MCF 10A (cell line): ENCODE results near the gene SPATA12. TPM values are rescaled to one million over a fixed set of nuclear protein-coding genes. Genes with fewer than 3 reads are reported as not detected.

Experiments used
- BruUV-seq: library from RNA; stranded (reverse); fragments of 400-500 nt; replicated peaks from 2 replicates; lab custom pipeline; 2021; lab: Mats Ljungman, UMichigan
- CTCF ChIA-PET: fragments of 300-600 bp; sonication (Branson Sonifier 250); formaldehyde crosslinking; extraction: SDS; loops from one replicate; lab custom pipeline; 2021; ENCODE audit warnings: antibody characterized with exemption, inconsistent platforms; lab: Yijun Ruan, JAX
- POLR2A ChIA-PET: fragments of 300-600, 350-650 bp; sonication (Branson Sonifier 250); formaldehyde crosslinking; extraction: SDS; loops from one replicate; lab custom pipeline; 2020; ENCODE audit warnings: antibody characterized with exemption, inconsistent platforms; lab: Yijun Ruan, JAX
- DNase-seq: peaks from one replicate; pipeline ENCODE4 v3.0.0-alpha.2; 2018; ENCODE audit not compliant: unreplicated experiment
- H3K27ac Mint-ChIP-seq: one replicate; pipeline ENCODE4 v1.8.0; 2022; ENCODE audit warnings: mild to moderate bottlenecking, low read depth, mixed read lengths; ENCODE audit not compliant: unreplicated experiment
- H3K27me3 Mint-ChIP-seq: one replicate; pipeline ENCODE4 v1.8.0; 2022; ENCODE audit warnings: mixed read lengths; ENCODE audit not compliant: insufficient read depth, unreplicated experiment
- H3K36me3 Mint-ChIP-seq: one replicate; pipeline ENCODE4 v1.8.0; 2022; ENCODE audit warnings: mild to moderate bottlenecking, moderate library complexity, mixed read lengths; ENCODE audit not compliant: insufficient read depth, unreplicated experiment
- H3K4me1 Mint-ChIP-seq: one replicate; pipeline ENCODE4 v1.8.0; 2022; ENCODE audit warnings: mixed read lengths; ENCODE audit not compliant: insufficient read depth, unreplicated experiment
- H3K4me3 Mint-ChIP-seq: one replicate; pipeline ENCODE4 v1.8.0; 2022; ENCODE audit warnings: mild to moderate bottlenecking, moderate library complexity, mixed read lengths; ENCODE audit not compliant: unreplicated experiment
- H3K9me3 Mint-ChIP-seq: one replicate; pipeline ENCODE4 v1.8.0; 2022; ENCODE audit warnings: mixed read lengths; ENCODE audit not compliant: unreplicated experiment
- CTCF ChIP-seq: fragments of 200-600 bp; IDR thresholded peaks from one replicate; pipeline ENCODE4 v1.8.0; 2022; ENCODE audit warnings: antibody characterized with exemption, mild to moderate bottlenecking; ENCODE audit not compliant: unreplicated experiment
- intact Hi-C: fragments of 100-400 bp; cut with micrococcal nuclease; formaldehyde crosslinking; loops from 2 replicates; pipeline ENCODE4 v1.14.1; 2022
- total RNA-seq: library from RNA; stranded (reverse); gene quantifications from 2 replicates; pipeline ENCODE4 v1.2.3, GENCODE V29; 2022

The SPATA12 gene
- total RNA-seq, 1 experiment from 2014 or later: not detected

DNA sequence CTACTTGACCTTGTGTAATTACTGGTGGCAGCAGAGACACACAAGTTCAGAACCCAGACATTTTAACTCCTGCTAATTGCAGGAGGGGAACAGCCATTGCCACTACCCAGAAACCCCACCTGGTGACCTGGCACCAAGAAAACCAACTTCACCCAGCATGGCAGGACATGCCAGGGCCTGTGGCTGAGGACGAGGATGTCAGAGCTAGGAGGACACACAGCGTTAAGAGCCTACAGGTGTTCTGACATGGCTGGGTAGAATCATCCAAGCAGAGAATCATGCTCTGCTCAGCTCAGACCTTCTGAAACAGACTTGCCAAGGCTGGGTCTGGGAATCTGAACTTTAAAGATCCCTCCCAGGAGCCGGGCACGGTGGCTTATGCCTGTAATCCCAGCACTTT is 11.7 kb upstream of the SPATA12 start:
- BruUV-seq: no TSS peak
- Mint-ChIP-seq H3K9me3 (no peaks in the 10 kb centered on the region), H3K27me3 (no peaks in the 10 kb centered on the region), H3K27ac (no peak overlapping the region), H3K36me3 (no peaks in the 10 kb centered on the region), H3K4me3 (no peak overlapping the region), H3K4me1 (peaks cover 8% of the 10 kb centered on the region)
- DNase-seq: no peak
- ChIA-PET POLR2A (interaction anchor here (1.0 to 2.5 kb wide), 3 partner anchors 11 to 50 kb away, joined by 3 to 7 read pairs (median 3); partner anchors contain the start of gene SPATA12), CTCF (interaction anchor here (0.6 kb wide), 1 partner anchor 34 kb away, joined by 3 read pairs; no protein-coding TSS in a partner anchor)
- no peak for TF ChIP-seq CTCF
- intact Hi-C loops: no loop called here

- Mint-ChIP-seq H3K9me3 (no peaks in the 10 kb centered on the region), H3K4me1 (peaks cover 7% of the 10 kb centered on the region), H3K27me3 (no peaks in the 10 kb centered on the region), H3K4me3 (no peak overlapping the region), H3K27ac (no peak overlapping the region), H3K36me3 (no peaks in the 10 kb centered on the region)
- intact Hi-C loops: no loop called here
- ChIA-PET POLR2A (interaction anchor here (0.6 kb wide), 1 partner anchor 498 kb away, joined by 3 read pairs; no protein-coding TSS in a partner anchor), CTCF (no interaction called here)
- DNase-seq: no peak
- no peak for TF ChIP-seq CTCF
- BruUV-seq: no TSS peak
Measured at GRCh38 chr3:57052662-57053061, 7.8 kb upstream of the SPATA12 start.

DNA sequence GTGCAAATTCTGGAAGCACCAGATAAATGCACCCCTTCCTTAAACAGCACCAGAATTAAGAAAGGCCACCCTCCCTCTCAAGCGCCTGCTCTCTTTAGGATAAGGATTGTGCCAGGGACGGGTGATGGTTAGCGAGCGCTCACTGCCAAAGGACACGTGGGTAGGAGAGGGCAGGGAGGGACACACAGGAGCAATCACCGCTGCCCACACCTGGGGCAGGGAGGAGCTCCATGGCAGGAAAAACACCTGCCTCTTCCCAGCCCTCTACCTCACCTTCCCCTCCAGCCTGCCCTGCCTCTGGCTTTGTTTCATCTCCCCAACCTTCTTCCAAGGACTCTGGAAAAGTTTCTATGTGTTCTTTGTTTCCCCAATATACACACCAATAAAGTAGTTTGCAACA is 7.3 kb upstream of the SPATA12 start:
- Mint-ChIP-seq H3K36me3 (no peaks in the 10 kb centered on the region), H3K4me1 (peaks cover 2% of the 10 kb centered on the region), H3K4me3 (no peak overlapping the region), H3K27me3 (no peaks in the 10 kb centered on the region), H3K9me3 (no peaks in the 10 kb centered on the region), H3K27ac (no peak overlapping the region)
- DNase-seq: no peak
- CTCF ChIA-PET: no interaction called here
- POLR2A ChIA-PET: interaction anchor here (0.6 kb wide), 1 partner anchor 497 kb away, joined by 3 read pairs; no protein-coding TSS in a partner anchor
- no peak for TF ChIP-seq CTCF
- BruUV-seq: no TSS peak
- intact Hi-C loops: no loop called here

GRCh38 chr3:57057351-57057750 is 3.1 kb upstream of the SPATA12 start:
- Mint-ChIP-seq H3K4me3 (no peak overlapping the region), H3K27ac (no peak overlapping the region), H3K27me3 (no peaks in the 10 kb centered on the region), H3K4me1 (peaks cover 20% of the 10 kb centered on the region), H3K36me3 (no peaks in the 10 kb centered on the region), H3K9me3 (no peaks in the 10 kb centered on the region)
- TF ChIP-seq CTCF: no peak
- BruUV-seq: no TSS peak
- ChIA-PET POLR2A (interaction anchor here (1.1 kb wide), 1 partner anchor 43 kb away, joined by 4 read pairs; no protein-coding TSS in a partner anchor), CTCF (interaction anchor here (0.8 kb wide), 1 partner anchor 112 kb away, joined by 4 read pairs; no protein-coding TSS in a partner anchor)
- intact Hi-C loops: no loop called here
- no peak for DNase-seq
